Breast epithelium (tissue), 4 donors: ENCODE measurements around the gene ADAT3. TPM values are rescaled to one million over a fixed set of nuclear protein-coding genes. Genes with fewer than 3 reads are reported as not detected.

Experiments used
- DNase-seq, 2 donors: peaks; one replicate each; pipeline ENCODE4 v3.0.0-alpha.2; 2019; ENCODE audit warnings: low spot score in 2 of 2
- H3K27ac ChIP-seq, 2 donors: fragments of 200-600 bp; sonication (generic) in 1 of 2; one replicate each; pipeline ENCODE4 v1.5.1; 2016 to 2019; ENCODE audit warnings: mild to moderate bottlenecking in 1 of 2
- H3K27me3 ChIP-seq, 2 donors: fragments of 200-600 bp; sonication (generic) in 1 of 2; one replicate each; pipeline versions ENCODE4 v1.5.1 to v1.6.0; 2017 to 2019; ENCODE audit warnings: control low read depth in 1 of 2, mild to moderate bottlenecking in 1 of 2
- H3K36me3 ChIP-seq: fragments of 200-600 bp; one replicate; pipeline ENCODE4 v1.5.1; 2019
- H3K4me1 ChIP-seq, 2 donors: fragments of 200-600 bp; sonication (generic); one replicate each; pipeline ENCODE4 v1.5.1; 2016 to 2019; ENCODE audit warnings: control low read depth in 1 of 2
- H3K4me3 ChIP-seq, 3 donors: fragments of 200-600 bp; sonication (generic); 1 replicate in 2 of 3; 2 replicates in 1 of 3; pipeline ENCODE4 v1.5.1; 2016 to 2019; ENCODE audit warnings: mild to moderate bottlenecking in 3 of 3, moderate library complexity in 2 of 3
- H3K9me3 ChIP-seq, 2 donors: fragments of 200-600 bp; sonication (generic) in 1 of 2; one replicate each; pipeline ENCODE4 v1.5.1; 2016 to 2019; ENCODE audit warnings: control low read depth in 1 of 2
- CTCF ChIP-seq, 3 donors: fragments of 450-650 bp; IDR thresholded peaks; one replicate each; pipeline ENCODE4 v1.5.1; 2016 to 2017; ENCODE audit warnings: antibody characterized with exemption in 3 of 3, mild to moderate bottlenecking in 3 of 3, moderate library complexity in 3 of 3
- POLR2A ChIP-seq: fragments of 450-650 bp; IDR thresholded peaks from one replicate; pipeline ENCODE4 v1.6.1; 2016; ENCODE audit warnings: antibody characterized with exemption, mild to moderate bottlenecking, moderate library complexity
- POLR2AphosphoS5 ChIP-seq, 3 donors: sonication (generic); formaldehyde crosslinking; IDR thresholded peaks; one replicate each; pipeline ENCODE4 v1.6.1; 2017; ENCODE audit warnings: antibody characterized with exemption in 3 of 3
- intact Hi-C: fragments of 100-400 bp; cut with DNase I; formaldehyde crosslinking; loops from one replicate; pipeline ENCODE4 v1.15.1; 2023; ENCODE audit warnings: low total_unique reads
- total RNA-seq, 3 donors: library from RNA; depleted of rRNA; stranded (reverse); fragments of >200 nt; gene quantifications; one replicate each; pipeline ENCODE4 v1.1.0, GENCODE V29; 2016

Gene ADAT3
- total RNA-seq, 3 donors from 2014 or later = 1.1 to 5.4 (median 4.9) TPM

GRCh38 chr19:1925544-1925943 lies 20.3 kb downstream of the ADAT3 start:
- no peaks in the 10 kb centered on the region for H3K27me3 ChIP-seq
- no peak overlapping the region for H3K27ac ChIP-seq
- no peaks in the 10 kb centered on the region for H3K9me3 ChIP-seq
- H3K36me3 ChIP-seq = no peaks in the 10 kb centered on the region
- intact Hi-C loops = loop anchor here (1.0 kb wide), 1 partner anchor 48 kb away; no protein-coding TSS in a partner anchor
- H3K4me1 ChIP-seq = peaks cover 0 to 5% of the 10 kb centered on the region in 2 donors
- TF ChIP-seq POLR2A (no peak), CTCF (IDR thresholded peaks at IDR 0.05) (no peak), POLR2AphosphoS5 (IDR thresholded peaks at IDR 0.05) (no peak)
- no peak overlapping the region for H3K4me3 ChIP-seq
- DNase-seq = no peak

GRCh38 chr19:1929021-1929742 lies 24.0 kb downstream of the ADAT3 start:
- H3K4me1 ChIP-seq = peaks cover 0 to 5% of the 10 kb centered on the region in 2 donors
- peak; percentile 66 to 73 for DNase-seq
- intact Hi-C loops = no loop called here
- H3K4me3 ChIP-seq = peak overlapping the region; percentile 25 to 59 (median 38)
- TF ChIP-seq POLR2AphosphoS5 (IDR thresholded peaks at IDR 0.05) = peak in 1 of 3 donors; percentile 11
- peak; percentile 64 to 90 (median 90) for TF ChIP-seq CTCF (IDR thresholded peaks at IDR 0.05)
- TF ChIP-seq POLR2A = no peak
- peaks cover 0 to 7% of the 10 kb centered on the region in 2 donors for H3K9me3 ChIP-seq
- no peak overlapping the region for H3K27ac ChIP-seq
- no peaks in the 10 kb centered on the region for H3K36me3 ChIP-seq
- no peaks in the 10 kb centered on the region for H3K27me3 ChIP-seq

GRCh38 chr19:1931445-1931844 lies 26.2 kb downstream of the ADAT3 start:
- Histone ChIP-seq H3K36me3 (no peaks in the 10 kb centered on the region), H3K4me3 (no peak overlapping the region), H3K4me1 (peaks cover 0 to 5% of the 10 kb centered on the region in 2 donors), H3K27ac (no peak overlapping the region), H3K9me3 (peaks cover 0 to 7% of the 10 kb centered on the region in 2 donors), H3K27me3 (no peaks in the 10 kb centered on the region)
- intact Hi-C loops = loop anchor here (10.0 kb wide), 1 partner anchor 133 kb away; no protein-coding TSS in a partner anchor
- no peak for DNase-seq
- no peak for TF ChIP-seq POLR2A

- no peak for DNase-seq
- H3K27ac ChIP-seq = no peak overlapping the region
- H3K9me3 ChIP-seq = peaks cover 0 to 7% of the 10 kb centered on the region in 2 donors
- intact Hi-C loops = loop anchor here (10.0 kb wide), 1 partner anchor 132 kb away; no protein-coding TSS in a partner anchor
- H3K36me3 ChIP-seq = no peaks in the 10 kb centered on the region
- no peaks in the 10 kb centered on the region for H3K27me3 ChIP-seq
- no peak for TF ChIP-seq POLR2AphosphoS5 (IDR thresholded peaks at IDR 0.05)
- TF ChIP-seq POLR2A = no peak
- TF ChIP-seq CTCF (IDR thresholded peaks at IDR 0.05) = no peak
- peaks cover 0 to 5% of the 10 kb centered on the region in 2 donors for H3K4me1 ChIP-seq
- H3K4me3 ChIP-seq = no peak overlapping the region
Observed at GRCh38 chr19:1932395-1932794, 27.2 kb downstream of the ADAT3 start.

- intact Hi-C loops = loop anchor here (10.0 kb wide), 1 partner anchor 132 kb away; no protein-coding TSS in a partner anchor
- Histone ChIP-seq H3K36me3 (no peaks in the 10 kb centered on the region), H3K27ac (no peak overlapping the region), H3K27me3 (no peaks in the 10 kb centered on the region), H3K9me3 (peaks cover 0 to 7% of the 10 kb centered on the region in 2 donors), H3K4me3 (no peak overlapping the region), H3K4me1 (peaks cover 0 to 5% of the 10 kb centered on the region in 2 donors)
- no peak for DNase-seq
- TF ChIP-seq POLR2AphosphoS5 (IDR thresholded peaks at IDR 0.05) = no peak
- no peak for TF ChIP-seq CTCF (IDR thresholded peaks at IDR 0.05)
- no peak for TF ChIP-seq POLR2A
Observed at GRCh38 chr19:1933244-1933643, 28.0 kb downstream of the ADAT3 start.
